HCT116 (cell line): ENCODE data around the gene BRD4. TPM values are rescaled to one million over a fixed set of nuclear protein-coding genes. Genes with fewer than 3 reads are reported as not detected.

Experiments used
- ATAC-seq: fragments of 200-7000 bp; cut with Tn5 transposase; 2 replicates; pipeline ENCODE4 v1.9.1; 2020; ENCODE audit warnings: mild to moderate bottlenecking, moderate library complexity
- BruUV-seq: library from RNA; stranded (reverse); fragments of 400-500 nt; replicated peaks from 2 replicates; lab custom pipeline; 2021; lab: Mats Ljungman, UMichigan
- CTCF ChIA-PET: fragments of 300-600 bp; sonication (Branson Sonifier 250); formaldehyde crosslinking; loops from one replicate; lab custom pipeline; 2021; ENCODE audit warnings: antibody characterized with exemption; lab: Charles Lee
- POLR2A ChIA-PET: fragments of 300-600, 350-600 bp; sonication (Branson Sonifier 250); formaldehyde crosslinking; loops from one replicate; lab custom pipeline; 2021; ENCODE audit warnings: antibody characterized with exemption; lab: Charles Lee
- RAD21 ChIA-PET, 2 experiments: fragments of 300-600 bp; sonication (Branson Sonifier 250); formaldehyde crosslinking; loops; one replicate each; lab custom pipeline; 2023; ENCODE audit warnings: low total read pairs in 2 of 2; ENCODE audit not compliant: uncharacterized antibody in 2 of 2, unreplicated experiment in 2 of 2, low non-redundant PET in 1 of 2; lab: Charles Lee
- DNase-seq: peaks from one replicate; pipeline ENCODE4 v3.0.0-alpha.2; 2010; ENCODE audit warnings: low read depth, low spot score
- H2AFZ ChIP-seq: fragments of 200-600 bp; shearing (Covaris generic), sonication (generic); 2 replicates; pipeline ENCODE4 v1.6.1; 2017; ENCODE audit warnings: low read depth, mixed run types, mixed read lengths, antibody characterized with exemption, low read length; ENCODE audit not compliant: poor library complexity, severe bottlenecking
- H3K27ac ChIP-seq: 2 replicates; pipeline ENCODE4 v1.5.1; 2012; ENCODE audit warnings: low read depth, low read length
- H3K27me3 ChIP-seq: fragments of 200-600 bp; sonication (generic); 2 replicates; pipeline ENCODE4 v1.6.1; 2016; ENCODE audit warnings: mixed run types, low read length, mixed read lengths; ENCODE audit not compliant: insufficient read depth
- H3K36me3 ChIP-seq, 2 experiments: fragments of 200-500 bp in 1 of 2; fragments of 200-600 bp in 1 of 2; sonication (Bioruptor generic) in 1 of 2; sonication (generic) in 1 of 2; 2 replicates each; pipeline versions ENCODE4 v1.5.1 to v1.6.1; 2014 to 2016; ENCODE audit warnings: low read length in 2 of 2, inconsistent platforms in 1 of 2, mixed read lengths in 1 of 2, mixed run types in 1 of 2; ENCODE audit not compliant: insufficient read depth in 2 of 2, control insufficient read depth in 1 of 2
- H3K4me1 ChIP-seq, 2 experiments: fragments of 200-600 bp in 1 of 2; sonication (generic) in 1 of 2; 2 replicates each; pipeline versions ENCODE4 v1.5.1 to v1.6.1; 2012 to 2017; ENCODE audit warnings: low read length in 2 of 2, inconsistent platforms in 1 of 2, mild to moderate bottlenecking in 1 of 2, mixed read lengths in 1 of 2, mixed run types in 1 of 2, moderate library complexity in 1 of 2; ENCODE audit not compliant: insufficient read depth in 2 of 2, control insufficient read depth in 1 of 2
- H3K4me2 ChIP-seq: fragments of 200-600 bp; sonication (generic); 2 replicates; pipeline ENCODE4 v1.6.1; 2017; ENCODE audit warnings: mixed run types, low read length, mixed read lengths
- H3K4me3 ChIP-seq, 2 experiments: fragments of 200-600 bp in 1 of 2; sonication (generic) in 1 of 2; replicated peaks in 1 of 2; 2 replicates each; pipeline ENCODE4 v1.5.1; 2011 to 2016; ENCODE audit warnings: low read length in 2 of 2, control low read depth in 1 of 2, low read depth in 1 of 2, mild to moderate bottlenecking in 1 of 2, mixed read lengths in 1 of 2, mixed run types in 1 of 2
- H3K79me2 ChIP-seq: fragments of 200-600 bp; sonication (generic); 2 replicates; pipeline ENCODE4 v1.6.1; 2017; ENCODE audit warnings: mild to moderate bottlenecking, mixed run types, low read length, moderate library complexity, mixed read lengths; ENCODE audit not compliant: insufficient read depth
- H3K9ac ChIP-seq: fragments of 200-600 bp; sonication (generic); 2 replicates; pipeline ENCODE4 v1.6.1; 2016; ENCODE audit warnings: low read length, mixed read lengths
- H3K9me2 ChIP-seq: fragments of 200-600 bp; sonication (generic), shearing (Covaris generic); 2 replicates; pipeline ENCODE4 v1.6.1; 2017; ENCODE audit warnings: mixed run types, mild to moderate bottlenecking, moderate library complexity; ENCODE audit not compliant: insufficient read depth
- H3K9me3 ChIP-seq, 2 experiments: fragments of 200-500 bp in 1 of 2; fragments of 200-600 bp in 1 of 2; sonication (Bioruptor generic) in 1 of 2; sonication (generic) in 1 of 2; 2 replicates each; pipeline ENCODE4 v1.6.1; 2014 to 2017; ENCODE audit warnings: low read length in 2 of 2, mixed read lengths in 2 of 2, inconsistent platforms in 1 of 2, low read depth in 1 of 2, mild to moderate bottlenecking in 1 of 2, mixed run types in 1 of 2, moderate library complexity in 1 of 2; ENCODE audit not compliant: control insufficient read depth in 1 of 2, insufficient read depth in 1 of 2
- H4K20me1 ChIP-seq: fragments of 200-600 bp; sonication (generic), shearing (Covaris generic); 2 replicates; pipeline ENCODE4 v1.6.1; 2017; ENCODE audit warnings: mixed run types, mild to moderate bottlenecking, moderate library complexity; ENCODE audit not compliant: insufficient read depth
- CBX3 ChIP-seq: IDR thresholded peaks from 2 replicates; pipeline ENCODE4 v1.6.1; 2012; ENCODE audit warnings: low read depth
- CEBPB ChIP-seq: IDR thresholded peaks from 2 replicates; pipeline ENCODE4 v1.6.1; 2012; ENCODE audit warnings: low read depth
- EGR1 ChIP-seq: IDR thresholded peaks from 2 replicates; pipeline ENCODE4 v1.6.1; 2012; ENCODE audit warnings: low read depth
- ELF1 ChIP-seq: IDR thresholded peaks from 2 replicates; pipeline ENCODE4 v1.6.1; 2012; ENCODE audit warnings: low read depth, borderline replicate concordance
- EZH2 ChIP-seq: fragments of 200-600 bp; sonication (generic); IDR thresholded peaks from 2 replicates; pipeline ENCODE4 v1.6.1; 2017; ENCODE audit warnings: antibody characterized with exemption, mixed run types
- FOSL1 ChIP-seq: IDR thresholded peaks from 2 replicates; pipeline ENCODE4 v1.6.1; 2012; ENCODE audit warnings: low read depth
- JUND ChIP-seq: IDR thresholded peaks from 2 replicates; pipeline ENCODE4 v1.6.1; 2012
- POLR2AphosphoS5 ChIP-seq: IDR thresholded peaks from 2 replicates; pipeline ENCODE4 v1.6.1; 2011; ENCODE audit warnings: mild to moderate bottlenecking, low read depth, low read length, moderate library complexity
- YY1 ChIP-seq: IDR thresholded peaks from 2 replicates; pipeline ENCODE4 v1.6.1; 2011; ENCODE audit warnings: low read length, low read depth, moderate library complexity, mild to moderate bottlenecking; ENCODE audit not compliant: insufficient replicate concordance; ENCODE audit errors: extremely low read depth
- ZNF274 ChIP-seq: fragments of 200-500 bp; sonication (Bioruptor generic); IDR thresholded peaks from 2 replicates; pipeline ENCODE4 v1.6.1; 2014; ENCODE audit warnings: mild to moderate bottlenecking, low read depth, low read length, inconsistent platforms
- intact Hi-C: fragments of 100-400 bp; cut with micrococcal nuclease; formaldehyde crosslinking; loops from 2 replicates; pipeline ENCODE4 v1.10.0; 2022
- total RNA-seq: library from RNA; stranded (reverse); gene quantifications from one replicate; pipeline ENCODE4 v1.2.1, GENCODE V29; 2021; ENCODE audit not compliant: unreplicated experiment
- TF ChIP-seq, protein P1 (sequence below): IDR thresholded peaks from 2 replicates; pipeline ENCODE4 v1.6.1; 2012
- TF ChIP-seq, protein P2 (sequence below): IDR thresholded peaks from 2 replicates; pipeline ENCODE4 v1.6.1; 2011; ENCODE audit warnings: mild to moderate bottlenecking, low read length, moderate library complexity; ENCODE audit not compliant: insufficient replicate concordance; ENCODE audit errors: extremely low read depth

The BRD4 gene
- total RNA-seq, 1 experiment from 2014 or later = 52.9 TPM

DNA sequence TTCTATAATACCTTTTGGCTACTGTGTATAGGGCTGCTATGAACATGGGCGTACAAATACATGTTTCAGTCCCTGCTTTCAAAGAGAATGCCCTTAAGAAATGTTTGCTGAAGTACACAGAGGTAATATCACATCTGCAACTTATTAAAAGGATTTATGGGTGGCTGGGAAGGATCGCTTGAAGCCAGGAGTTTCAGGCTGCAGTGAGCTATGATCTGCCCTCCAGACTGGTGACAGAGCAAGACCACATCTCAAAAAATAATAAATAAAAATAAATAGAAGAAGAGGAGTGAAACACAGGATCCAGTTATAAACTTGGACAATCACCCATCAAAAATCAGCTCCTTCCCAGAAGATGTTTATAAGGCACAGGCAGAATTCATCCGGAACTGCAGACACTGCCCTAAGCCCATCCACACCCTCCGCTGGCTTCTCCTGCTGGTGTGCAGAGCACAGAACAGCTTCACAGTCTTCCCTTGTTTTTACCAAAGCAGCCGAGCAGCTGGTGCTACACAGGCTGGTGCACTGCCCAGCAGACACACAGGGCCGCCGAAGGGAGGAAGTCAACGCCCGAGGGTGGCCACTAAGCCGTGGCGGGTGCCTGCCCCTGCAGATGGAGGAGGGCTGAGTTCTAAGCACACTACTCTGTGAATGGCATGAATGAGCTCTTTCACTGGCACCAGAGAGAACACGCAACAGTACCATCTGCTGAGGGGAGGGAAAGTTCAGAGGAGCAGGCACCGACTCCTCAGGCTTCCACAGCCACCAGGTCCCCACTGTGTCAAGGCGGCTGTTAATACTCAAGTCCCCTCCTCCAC lies 44.0 kb downstream of the BRD4 start (continued):
- TF ChIP-seq POLR2AphosphoS5 = no peak
- TF ChIP-seq EZH2 = no peak
- TF ChIP-seq FOSL1 = no peak
- no peak for TF ChIP-seq CEBPB
- no peak for TF ChIP-seq ELF1
- TF ChIP-seq EGR1 = no peak
- TF ChIP-seq, protein P1, sequence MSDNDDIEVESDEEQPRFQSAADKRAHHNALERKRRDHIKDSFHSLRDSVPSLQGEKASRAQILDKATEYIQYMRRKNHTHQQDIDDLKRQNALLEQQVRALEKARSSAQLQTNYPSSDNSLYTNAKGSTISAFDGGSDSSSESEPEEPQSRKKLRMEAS = no peak
- TF ChIP-seq, protein P2, sequence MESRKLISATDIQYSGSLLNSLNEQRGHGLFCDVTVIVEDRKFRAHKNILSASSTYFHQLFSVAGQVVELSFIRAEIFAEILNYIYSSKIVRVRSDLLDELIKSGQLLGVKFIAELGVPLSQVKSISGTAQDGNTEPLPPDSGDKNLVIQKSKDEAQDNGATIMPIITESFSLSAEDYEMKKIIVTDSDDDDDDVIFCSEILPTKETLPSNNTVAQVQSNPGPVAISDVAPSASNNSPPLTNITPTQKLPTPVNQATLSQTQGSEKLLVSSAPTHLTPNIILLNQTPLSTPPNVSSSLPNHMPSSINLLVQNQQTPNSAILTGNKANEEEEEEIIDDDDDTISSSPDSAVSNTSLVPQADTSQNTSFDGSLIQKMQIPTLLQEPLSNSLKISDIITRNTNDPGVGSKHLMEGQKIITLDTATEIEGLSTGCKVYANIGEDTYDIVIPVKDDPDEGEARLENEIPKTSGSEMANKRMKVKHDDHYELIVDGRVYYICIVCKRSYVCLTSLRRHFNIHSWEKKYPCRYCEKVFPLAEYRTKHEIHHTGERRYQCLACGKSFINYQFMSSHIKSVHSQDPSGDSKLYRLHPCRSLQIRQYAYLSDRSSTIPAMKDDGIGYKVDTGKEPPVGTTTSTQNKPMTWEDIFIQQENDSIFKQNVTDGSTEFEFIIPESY = no peak
- TF ChIP-seq, all 23 proteins: peak for 0

DNA sequence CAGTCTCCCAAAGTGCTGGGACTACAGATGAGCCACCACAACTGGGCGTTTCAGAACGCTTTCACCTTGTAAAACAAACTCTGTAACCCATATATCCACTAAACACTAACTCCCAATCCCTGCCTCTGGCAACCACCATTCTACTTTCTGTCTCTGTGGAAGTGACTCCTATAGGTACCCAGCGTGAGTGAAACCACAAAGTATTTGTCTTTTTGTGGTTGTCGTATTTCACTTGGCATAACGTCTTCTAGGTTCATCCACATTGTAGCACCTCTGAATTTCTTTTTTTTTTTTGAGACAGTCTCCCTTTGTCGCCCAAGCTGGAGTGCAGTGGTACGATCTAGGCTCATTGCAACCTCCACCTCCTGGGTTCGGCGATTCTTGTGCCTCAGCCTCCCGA lies 44.8 kb downstream of the BRD4 start:
- CTCF ChIA-PET = no interaction called here
- no peaks in the 10 kb centered on the region for H3K9me3 ChIP-seq
- BruUV-seq = no TSS peak
- no peak overlapping the region for H3K27ac ChIP-seq
- no peak overlapping the region for H3K4me2 ChIP-seq
- no peak overlapping the region for H2AFZ ChIP-seq
- H3K27me3 ChIP-seq = no peaks in the 10 kb centered on the region
- peaks cover 99% of the 10 kb centered on the region for H3K79me2 ChIP-seq
- RAD21 ChIA-PET = no interaction called here
- TF ChIP-seq CBX3 (no peak), ZNF274 (no peak), EZH2 (no peak), YY1 (no peak), JUND (no peak)
- no peak for ATAC-seq
- peaks cover 0 to 24% of the 10 kb centered on the region in 2 experiments; a peak in 1 of 4 replicates for H3K4me1 ChIP-seq
- H3K36me3 ChIP-seq = no peaks in the 10 kb centered on the region
- intact Hi-C loops = no loop called here
- 0 out of 2 replicates have a peak, but pooled peaks cover 10% of the 10 kb centered on the region for H4K20me1 ChIP-seq
- POLR2A ChIA-PET = interaction anchor here (1.3 kb wide), 1 partner anchor 10 kb away, joined by 3 read pairs; no protein-coding TSS in a partner anchor
- no peaks in the 10 kb centered on the region for H3K9me2 ChIP-seq
- no peak for DNase-seq
- no peak overlapping the region for H3K4me3 ChIP-seq
- no peak overlapping the region for H3K9ac ChIP-seq
